CD4-positive, alpha-beta memory T cell (primary cell): Measurements from ENCODE around the gene TTYH1. TPM values are rescaled to one million over a fixed set of nuclear protein-coding genes. Genes with fewer than 3 reads are reported as not detected.

Experiments
- CTCF ChIA-PET: fragments of 350-600 bp; sonication (Branson Sonifier 250); formaldehyde crosslinking; loops from one replicate; lab custom pipeline; 2021; ENCODE audit warnings: inconsistent platforms; ENCODE audit not compliant: partially characterized antibody; lab: Charles Lee
- POLR2A ChIA-PET: fragments of 350-600 bp; sonication (Branson Sonifier 250); formaldehyde crosslinking; loops from one replicate; lab custom pipeline; 2021; ENCODE audit not compliant: partially characterized antibody; lab: Charles Lee
- DNase-seq, 5 donors: peaks; one replicate each; pipeline versions ENCODE4 v3.0.0 to v3.0.0-alpha.2; 2020 to 2022; ENCODE audit warnings: mixed read lengths in 1 of 5
- H3K27ac ChIP-seq: one replicate; pipeline ENCODE4 v1.7.0; 2013; ENCODE audit warnings: low read depth, low read length
- H3K27me3 ChIP-seq: 2 replicates; pipeline ENCODE4 v1.7.0; 2013; ENCODE audit warnings: mild to moderate bottlenecking, low read length, moderate library complexity; ENCODE audit not compliant: insufficient read depth
- H3K36me3 ChIP-seq: 2 replicates; pipeline ENCODE4 v1.7.0; 2013; ENCODE audit warnings: mild to moderate bottlenecking, low read length, moderate library complexity; ENCODE audit not compliant: insufficient read depth
- H3K4me1 ChIP-seq: 2 replicates; pipeline ENCODE4 v1.7.0; 2013; ENCODE audit warnings: mild to moderate bottlenecking, low read length, moderate library complexity; ENCODE audit not compliant: insufficient read depth
- H3K4me3 ChIP-seq, 2 donors: one replicate each; pipeline ENCODE4 v1.7.0; 2013; ENCODE audit warnings: low read length in 2 of 2, mild to moderate bottlenecking in 1 of 2
- H3K9me3 ChIP-seq, 2 donors: one replicate each; pipeline ENCODE4 v1.7.0; 2013; ENCODE audit warnings: low read length in 2 of 2, control low read depth in 1 of 2; ENCODE audit not compliant: control insufficient read depth in 1 of 2
- H3K27ac Mint-ChIP-seq, 7 donors: one replicate each; pipeline ENCODE4 v1.8.0; 2020 to 2021; ENCODE audit warnings: mixed read lengths in 7 of 7, mild to moderate bottlenecking in 6 of 7, inconsistent platforms in 3 of 7, moderate library complexity in 3 of 7
- H3K27me3 Mint-ChIP-seq, 2 donors: one replicate each; pipeline ENCODE4 v1.8.0; 2020 to 2021; ENCODE audit warnings: mixed read lengths in 2 of 2
- H3K36me3 Mint-ChIP-seq, 2 donors: one replicate each; pipeline ENCODE4 v1.8.0; 2020 to 2021; ENCODE audit warnings: mixed read lengths in 2 of 2, inconsistent platforms in 1 of 2, mild to moderate bottlenecking in 1 of 2
- H3K4me1 Mint-ChIP-seq, 4 donors: one replicate each; pipeline ENCODE4 v1.8.0; 2020 to 2021; ENCODE audit warnings: mixed read lengths in 4 of 4, mild to moderate bottlenecking in 1 of 4
- H3K4me3 Mint-ChIP-seq, 8 donors: one replicate each; pipeline ENCODE4 v1.8.0; 2020 to 2021; ENCODE audit warnings: mixed read lengths in 8 of 8, mild to moderate bottlenecking in 7 of 8, moderate library complexity in 6 of 8, inconsistent platforms in 3 of 8
- H3K9me3 Mint-ChIP-seq, 8 donors: one replicate each; pipeline ENCODE4 v1.8.0; 2020 to 2021; ENCODE audit warnings: mixed read lengths in 8 of 8, mild to moderate bottlenecking in 5 of 8, inconsistent platforms in 3 of 8, moderate library complexity in 1 of 8
- intact Hi-C: fragments of 100-400 bp; cut with micrococcal nuclease; formaldehyde crosslinking; loops from one replicate; pipeline ENCODE4 v1.15.1; 2023
- polyA plus RNA-seq, 2 donors: library from polyadenylated mRNA; unstranded; fragments of 300-500 nt; fragmentation: Illumina TruSeq; gene quantifications; one replicate each; pipeline ENCODE4 v1.2.3, GENCODE V29; 2021
- total RNA-seq, 2 experiments: library from RNA; stranded (reverse); gene quantifications; one replicate each; pipeline ENCODE4 v1.2.3, GENCODE V29; 2021

TTYH1 gene
- total and polyA plus RNA-seq, 4 experiments from 2014 or later, result 0.29 TPM; not detected in 3

- H3K36me3 ChIP-seq, result no peaks in the 10 kb centered on the region
- Mint-ChIP-seq H3K36me3 (no peaks in the 10 kb centered on the region), H3K4me3 (no peak overlapping the region), H3K4me1 (peaks cover 0 to 7% (median 3%) of the 10 kb centered on the region in 4 donors), H3K9me3 (no peaks in the 10 kb centered on the region), H3K27me3 (peaks cover 6 to 28% of the 10 kb centered on the region in 2 donors), H3K27ac (no peak overlapping the region)
- POLR2A ChIA-PET, result no interaction called here
- H3K9me3 ChIP-seq, result no peaks in the 10 kb centered on the region
- no peak overlapping the region for H3K27ac ChIP-seq
- DNase-seq, result no peak
- CTCF ChIA-PET, result no interaction called here
- intact Hi-C loops, result no loop called here
- peaks cover 13% of the 10 kb centered on the region for H3K4me1 ChIP-seq
- peaks cover 13% of the 10 kb centered on the region for H3K27me3 ChIP-seq
- H3K4me3 ChIP-seq, result no peak overlapping the region
These were observed 13.3 kb downstream of the TTYH1 start for GRCh38 chr19:54428323-54429175.

- Histone ChIP-seq H3K9me3 (no peaks in the 10 kb centered on the region), H3K4me3 (no peak overlapping the region), H3K36me3 (no peaks in the 10 kb centered on the region), H3K4me1 (peaks cover 13% of the 10 kb centered on the region), H3K27ac (no peak overlapping the region), H3K27me3 (peaks cover 13% of the 10 kb centered on the region)
- CTCF ChIA-PET, result no interaction called here
- H3K4me3 Mint-ChIP-seq, result peak overlapping the region in 2 of 8 donors; percentile 45 to 46
- no peak overlapping the region for H3K27ac Mint-ChIP-seq
- intact Hi-C loops, result no loop called here
- H3K9me3 Mint-ChIP-seq, result no peaks in the 10 kb centered on the region
- peaks cover 2 to 12% (median 3%) of the 10 kb centered on the region in 4 donors for H3K4me1 Mint-ChIP-seq
- no peak for DNase-seq
- POLR2A ChIA-PET, result interaction anchor here (1.7 kb wide), 1 partner anchor 10 kb away, joined by 7 read pairs; no protein-coding TSS in a partner anchor
- H3K27me3 Mint-ChIP-seq, result peaks cover 4 to 24% of the 10 kb centered on the region in 2 donors
- H3K36me3 Mint-ChIP-seq, result no peaks in the 10 kb centered on the region
These were observed 13.9 kb downstream of the TTYH1 start for GRCh38 chr19:54429176-54429495.

GRCh38 chr19:54429545-54430227 is 14.4 kb downstream of the TTYH1 start:
- Histone ChIP-seq H3K36me3 (no peaks in the 10 kb centered on the region), H3K9me3 (no peaks in the 10 kb centered on the region), H3K27ac (no peak overlapping the region), H3K4me1 (peaks cover 13% of the 10 kb centered on the region), H3K27me3 (peaks cover 13% of the 10 kb centered on the region), H3K4me3 (no peak overlapping the region)
- H3K36me3 Mint-ChIP-seq, result no peaks in the 10 kb centered on the region
- no peak for DNase-seq
- H3K9me3 Mint-ChIP-seq, result no peaks in the 10 kb centered on the region
- peaks cover 4 to 23% of the 10 kb centered on the region in 2 donors for H3K27me3 Mint-ChIP-seq
- POLR2A ChIA-PET, result interaction anchor here (1.2 to 1.7 kb wide), 2 partner anchors 10 to 32 kb away, joined by 3 to 7 read pairs; no protein-coding TSS in a partner anchor
- CTCF ChIA-PET, result no interaction called here
- peaks cover 5 to 17% (median 7%) of the 10 kb centered on the region in 4 donors for H3K4me1 Mint-ChIP-seq
- intact Hi-C loops, result no loop called here
- H3K4me3 Mint-ChIP-seq, result peak overlapping the region in 4 of 8 donors; percentile 24 to 46 (median 36)
- no peak overlapping the region for H3K27ac Mint-ChIP-seq

- Histone ChIP-seq H3K36me3 (no peaks in the 10 kb centered on the region), H3K4me1 (peaks cover 13% of the 10 kb centered on the region), H3K4me3 (no peak overlapping the region), H3K27ac (no peak overlapping the region), H3K27me3 (peaks cover 13% of the 10 kb centered on the region), H3K9me3 (no peaks in the 10 kb centered on the region)
- CTCF ChIA-PET, result no interaction called here
- Mint-ChIP-seq H3K4me1 (peaks cover 9 to 23% (median 12%) of the 10 kb centered on the region in 4 donors), H3K36me3 (no peaks in the 10 kb centered on the region), H3K27ac (peak overlapping the region in 2 of 7 donors; percentile 35 to 46), H3K9me3 (no peaks in the 10 kb centered on the region), H3K4me3 (peak overlapping the region in 6 of 8 donors; percentile 35 to 82 (median 64)), H3K27me3 (peaks cover 4 to 18% of the 10 kb centered on the region in 2 donors)
- intact Hi-C loops, result no loop called here
- DNase-seq, result peak in 3 of 5 donors; percentile 19 to 24 (median 22)
- POLR2A ChIA-PET, result interaction anchor here (0.6 to 1.7 kb wide), 3 partner anchors 9 to 157 kb away, joined by 3 to 7 read pairs (median 3); no protein-coding TSS in a partner anchor
These were observed 15.3 kb downstream of the TTYH1 start for GRCh38 chr19:54430306-54431254.

GRCh38 chr19:54431255-54431838 is 16.1 kb downstream of the TTYH1 start:
- peak overlapping the region in 6 of 8 donors; percentile 35 to 82 (median 64) for H3K4me3 Mint-ChIP-seq
- no peak overlapping the region for H3K27ac ChIP-seq
- H3K4me3 ChIP-seq, result no peak overlapping the region
- H3K9me3 Mint-ChIP-seq, result no peaks in the 10 kb centered on the region
- no peaks in the 10 kb centered on the region for H3K36me3 ChIP-seq
- peaks cover 9 to 25% (median 12%) of the 10 kb centered on the region in 4 donors for H3K4me1 Mint-ChIP-seq
- H3K27me3 Mint-ChIP-seq, result peaks cover 4 to 10% of the 10 kb centered on the region in 2 donors
- H3K27ac Mint-ChIP-seq, result peak overlapping the region in 1 of 7 donors; percentile 46
- no peak for DNase-seq
- ChIA-PET CTCF (no interaction called here), POLR2A (interaction anchor here (1.2 kb wide), 1 partner anchor 31 kb away, joined by 3 read pairs; no protein-coding TSS in a partner anchor)
- peaks cover 9% of the 10 kb centered on the region for H3K27me3 ChIP-seq
- H3K4me1 ChIP-seq, result peaks cover 13% of the 10 kb centered on the region
- H3K36me3 Mint-ChIP-seq, result no peaks in the 10 kb centered on the region
- no peaks in the 10 kb centered on the region for H3K9me3 ChIP-seq
- intact Hi-C loops, result no loop called here

DNA sequence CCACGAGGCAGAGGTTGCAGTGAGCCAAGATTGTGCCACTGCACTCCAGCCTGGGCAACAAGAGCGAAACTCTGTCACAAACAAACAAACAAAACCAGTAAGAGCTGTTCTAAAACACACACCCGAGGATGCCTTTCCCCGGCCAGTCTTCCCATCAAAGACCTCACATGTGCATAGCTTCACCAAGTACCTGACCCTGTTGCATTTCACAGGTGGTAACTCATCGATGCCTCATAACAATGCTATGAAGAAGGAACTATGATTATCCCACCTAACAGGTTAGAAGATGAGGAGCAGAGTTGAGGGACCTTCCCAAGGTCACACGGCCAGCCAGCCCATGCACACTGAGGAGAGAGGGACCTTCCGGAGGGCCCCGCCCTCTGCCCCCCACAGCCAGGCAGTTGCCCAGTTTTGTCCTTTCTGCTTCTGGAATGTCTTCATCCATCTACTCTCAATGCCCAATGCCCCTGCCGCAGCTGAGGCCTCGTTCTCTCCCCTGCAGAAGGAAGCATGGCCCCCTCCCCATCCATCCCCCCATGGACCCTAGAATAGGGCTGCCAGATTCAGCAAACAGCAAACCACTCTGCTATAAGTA is 17.0 kb downstream of the TTYH1 start:
- Histone ChIP-seq H3K9me3 (no peaks in the 10 kb centered on the region), H3K36me3 (no peaks in the 10 kb centered on the region), H3K27me3 (peaks cover 6% of the 10 kb centered on the region), H3K27ac (no peak overlapping the region), H3K4me3 (no peak overlapping the region), H3K4me1 (peaks cover 13% of the 10 kb centered on the region)
- intact Hi-C loops, result no loop called here
- Mint-ChIP-seq H3K9me3 (no peaks in the 10 kb centered on the region), H3K27ac (no peak overlapping the region), H3K4me3 (peak overlapping the region in 1 of 8 donors; percentile 7), H3K4me1 (peaks cover 9 to 32% (median 12%) of the 10 kb centered on the region in 4 donors), H3K27me3 (peaks cover 0 to 5% of the 10 kb centered on the region in 2 donors), H3K36me3 (peaks cover 0 to 2% of the 10 kb centered on the region in 2 donors)
- POLR2A ChIA-PET, result no interaction called here
- CTCF ChIA-PET, result interaction anchor here (1.0 kb wide), 1 partner anchor 111 kb away, joined by 3 read pairs; no protein-coding TSS in a partner anchor
- DNase-seq, result no peak
